Natural killer cell (primary cell): Measurements from ENCODE around the gene RBP5. TPM values are rescaled to one million over a fixed set of nuclear protein-coding genes. Genes with fewer than 3 reads are reported as not detected.
A peak's percentile ranks its signal among the peaks of the same experiment; 100 is the strongest.

Experiments
- ATAC-seq, 3 donors: fragments of 150-1000 bp in 2 of 3; fragments of 200-7000 bp in 1 of 3; cut with Tn5 transposase; 1 replicate in 1 of 3; 2 replicates in 2 of 3; pipeline ENCODE4 v1.10.0; 2021; ENCODE audit warnings: mild to moderate bottlenecking in 2 of 3, moderate library complexity in 2 of 3
- DNase-seq, 2 donors: peaks; one replicate each; pipeline versions ENCODE4 v3.0.0 to v3.0.0-alpha.2; 2013 to 2021; ENCODE audit warnings: mixed read lengths in 1 of 2
- H3K27ac ChIP-seq: one replicate; pipeline ENCODE4 v1.5.1; 2013; ENCODE audit warnings: mild to moderate bottlenecking, low read length
- H3K27me3 ChIP-seq: one replicate; pipeline ENCODE4 v1.6.1; 2013; ENCODE audit warnings: low read length; ENCODE audit not compliant: control insufficient read depth, insufficient read depth
- H3K36me3 ChIP-seq: one replicate; pipeline ENCODE4 v1.6.1; 2013; ENCODE audit warnings: low read length; ENCODE audit not compliant: control insufficient read depth, insufficient read depth
- H3K4me1 ChIP-seq: one replicate; pipeline ENCODE4 v1.6.1; 2013; ENCODE audit warnings: low read length; ENCODE audit not compliant: control insufficient read depth, insufficient read depth
- H3K4me3 ChIP-seq: one replicate; pipeline ENCODE4 v1.5.1; 2013; ENCODE audit warnings: low read length
- H3K9me3 ChIP-seq: one replicate; pipeline ENCODE4 v1.6.1; 2013; ENCODE audit warnings: low read length; ENCODE audit not compliant: control insufficient read depth, insufficient read depth
- H3K27ac Mint-ChIP-seq, 2 donors: one replicate each; pipeline ENCODE4 v1.8.0; 2022; ENCODE audit warnings: mild to moderate bottlenecking in 2 of 2, mixed read lengths in 2 of 2, moderate library complexity in 1 of 2
- H3K27me3 Mint-ChIP-seq, 2 donors: one replicate each; pipeline ENCODE4 v1.8.0; 2022; ENCODE audit warnings: low read depth in 2 of 2, mixed read lengths in 2 of 2
- H3K36me3 Mint-ChIP-seq: one replicate; pipeline ENCODE4 v1.8.0; 2022; ENCODE audit warnings: mixed read lengths
- H3K4me1 Mint-ChIP-seq, 2 donors: one replicate each; pipeline ENCODE4 v1.8.0; 2022; ENCODE audit warnings: mixed read lengths in 2 of 2
- H3K4me3 Mint-ChIP-seq: one replicate; pipeline ENCODE4 v1.8.0; 2022; ENCODE audit warnings: mild to moderate bottlenecking, moderate library complexity, mixed read lengths
- H3K9me3 Mint-ChIP-seq, 2 donors: one replicate each; pipeline ENCODE4 v1.8.0; 2022; ENCODE audit warnings: mixed read lengths in 2 of 2
- WGBS: methylation state at CpG from one replicate; pipeline ENCODE4 v1.1.7; 2013; ENCODE audit warnings: missing lambda C conversion rate; ENCODE audit not compliant: insufficient coverage; 5-methylcytosine and 5-hydroxymethylcytosine counted together
- intact Hi-C: fragments of 100-400 bp; cut with micrococcal nuclease; formaldehyde crosslinking; loops from one replicate; pipeline ENCODE4 v1.14.2; 2022
- total RNA-seq, 4 donors: library from RNA; stranded (reverse); fragments of 120-200 nt in 1 of 4; gene quantifications; one replicate each; pipeline versions ENCODE4 v1.2.3 to v1.2.4, GENCODE V29; 2013 to 2022
- TF ChIP-seq, protein P1 (sequence below): fragments of 200-600 bp; IDR thresholded peaks from one replicate; pipeline ENCODE4 v1.8.0; 2022; ENCODE audit warnings: antibody characterized with exemption

RBP5 gene
- total RNA-seq, 3 donors from 2014 or later (not counting 1 experiment from before 2014, with no cell fraction given) = not detected

DNA sequence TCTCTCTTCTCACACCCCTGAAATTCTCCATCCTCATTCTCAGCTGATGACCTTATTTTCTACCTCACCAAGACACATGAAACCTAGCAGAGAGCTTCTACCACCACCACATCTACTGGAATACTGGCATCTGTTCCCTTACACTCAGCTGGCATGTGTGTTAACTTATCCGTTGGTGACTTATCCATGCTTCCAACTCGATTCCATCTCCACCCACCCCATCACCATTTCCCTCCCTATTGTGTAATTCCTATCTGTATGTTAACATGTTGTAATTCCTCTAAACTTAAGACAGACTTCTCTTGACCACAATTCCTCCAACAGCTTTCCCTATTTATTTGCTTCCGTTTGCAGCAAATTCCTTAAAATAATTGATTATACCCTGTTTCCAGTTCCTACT, 52.8 kb downstream of the RBP5 start:
- 87% methylated on average over 3 of the region's 3 CpGs for WGBS
- Mint-ChIP-seq H3K27me3 (peaks cover 16 to 22% of the 10 kb centered on the region in 2 donors), H3K4me1 (peaks cover 0 to 8% of the 10 kb centered on the region in 2 donors), H3K27ac (peak overlapping the region in 1 of 2 donors; percentile 37), H3K9me3 (no peaks in the 10 kb centered on the region), H3K36me3 (no peaks in the 10 kb centered on the region), H3K4me3 (no peak overlapping the region)
- peak in 1 of 3 donors; percentile 20 for ATAC-seq
- no peaks in the 10 kb centered on the region for H3K9me3 ChIP-seq
- no peak overlapping the region for H3K4me3 ChIP-seq
- no peak overlapping the region for H3K27ac ChIP-seq
- H3K36me3 ChIP-seq = no peaks in the 10 kb centered on the region
- TF ChIP-seq, protein P1, sequence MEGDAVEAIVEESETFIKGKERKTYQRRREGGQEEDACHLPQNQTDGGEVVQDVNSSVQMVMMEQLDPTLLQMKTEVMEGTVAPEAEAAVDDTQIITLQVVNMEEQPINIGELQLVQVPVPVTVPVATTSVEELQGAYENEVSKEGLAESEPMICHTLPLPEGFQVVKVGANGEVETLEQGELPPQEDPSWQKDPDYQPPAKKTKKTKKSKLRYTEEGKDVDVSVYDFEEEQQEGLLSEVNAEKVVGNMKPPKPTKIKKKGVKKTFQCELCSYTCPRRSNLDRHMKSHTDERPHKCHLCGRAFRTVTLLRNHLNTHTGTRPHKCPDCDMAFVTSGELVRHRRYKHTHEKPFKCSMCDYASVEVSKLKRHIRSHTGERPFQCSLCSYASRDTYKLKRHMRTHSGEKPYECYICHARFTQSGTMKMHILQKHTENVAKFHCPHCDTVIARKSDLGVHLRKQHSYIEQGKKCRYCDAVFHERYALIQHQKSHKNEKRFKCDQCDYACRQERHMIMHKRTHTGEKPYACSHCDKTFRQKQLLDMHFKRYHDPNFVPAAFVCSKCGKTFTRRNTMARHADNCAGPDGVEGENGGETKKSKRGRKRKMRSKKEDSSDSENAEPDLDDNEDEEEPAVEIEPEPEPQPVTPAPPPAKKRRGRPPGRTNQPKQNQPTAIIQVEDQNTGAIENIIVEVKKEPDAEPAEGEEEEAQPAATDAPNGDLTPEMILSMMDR = no peak
- H3K4me1 ChIP-seq = no peaks in the 10 kb centered on the region
- no peaks in the 10 kb centered on the region for H3K27me3 ChIP-seq
- DNase-seq = no peak
- intact Hi-C loops = no loop called here

DNA sequence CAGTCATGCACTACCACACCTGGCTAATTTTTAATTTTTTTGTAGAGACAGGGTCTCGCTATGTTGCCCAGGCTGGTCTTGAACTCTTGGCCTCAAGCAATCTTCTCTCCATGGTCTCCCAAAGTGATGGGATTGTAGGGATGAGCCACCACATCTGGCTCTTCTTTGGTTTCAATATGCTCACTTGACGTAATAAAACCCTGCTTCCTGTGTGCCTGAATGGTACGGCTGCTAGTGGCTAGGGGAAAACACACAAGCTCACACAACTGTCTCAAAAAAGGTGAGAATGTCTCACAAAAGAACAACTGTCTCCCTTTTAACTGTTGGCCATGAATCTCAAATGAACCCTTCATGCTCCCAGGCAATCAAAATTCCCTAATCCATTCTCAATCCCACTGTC, 53.2 kb downstream of the RBP5 start:
- H3K27me3 Mint-ChIP-seq = peaks cover 16 to 26% of the 10 kb centered on the region in 2 donors
- Histone ChIP-seq H3K36me3 (no peaks in the 10 kb centered on the region), H3K4me3 (no peak overlapping the region), H3K27me3 (no peaks in the 10 kb centered on the region), H3K9me3 (no peaks in the 10 kb centered on the region), H3K4me1 (no peaks in the 10 kb centered on the region), H3K27ac (no peak overlapping the region)
- intact Hi-C loops = no loop called here
- no peaks in the 10 kb centered on the region for H3K9me3 Mint-ChIP-seq
- DNase-seq (peak in 1 of 2 donors; percentile 15), ATAC-seq (peak; percentile 40 to 71 (median 56))
- H3K4me1 Mint-ChIP-seq = peaks cover 0 to 8% of the 10 kb centered on the region in 2 donors
- WGBS = 56% methylated on average over 3 of the region's 3 CpGs
- no peaks in the 10 kb centered on the region for H3K36me3 Mint-ChIP-seq
- TF ChIP-seq, protein P1 = no peak
- no peak overlapping the region for H3K4me3 Mint-ChIP-seq
- H3K27ac Mint-ChIP-seq = peak overlapping the region in 1 of 2 donors; percentile 37

DNA sequence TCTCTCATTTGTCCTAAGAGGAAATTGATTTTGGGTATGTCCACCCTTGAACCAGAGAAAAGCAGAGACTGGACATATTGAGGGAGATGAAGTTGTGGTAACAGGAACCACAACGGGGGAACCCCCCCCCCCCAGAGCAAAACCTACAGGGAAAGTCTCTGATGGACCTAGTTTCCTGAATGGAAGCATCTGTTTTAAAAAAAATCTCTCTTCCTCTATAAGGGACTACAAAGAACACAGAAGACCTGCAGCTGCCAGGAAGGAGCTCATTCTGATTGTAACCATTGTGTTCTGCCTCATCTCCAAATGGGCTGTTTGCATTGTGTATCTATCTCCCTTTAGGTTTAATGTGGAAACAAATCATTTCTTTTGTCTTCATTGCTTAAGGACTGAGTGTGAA, 54.7 kb downstream of the RBP5 start:
- no peak overlapping the region for H3K4me3 Mint-ChIP-seq
- no CpG with 5 or more reads among the region's 1 CpG for WGBS
- no peak for ATAC-seq

More for the DNA sequence above, 54.7 kb downstream of the RBP5 start:
- intact Hi-C loops = no loop called here
- H3K36me3 ChIP-seq = no peaks in the 10 kb centered on the region
- H3K27ac ChIP-seq = no peak overlapping the region
- H3K4me1 ChIP-seq = no peaks in the 10 kb centered on the region
- H3K27ac Mint-ChIP-seq = no peak overlapping the region
- no peaks in the 10 kb centered on the region for H3K9me3 Mint-ChIP-seq
- peaks cover 16 to 29% of the 10 kb centered on the region in 2 donors for H3K27me3 Mint-ChIP-seq
- H3K4me3 ChIP-seq = no peak overlapping the region
- DNase-seq = no peak
- H3K36me3 Mint-ChIP-seq = no peaks in the 10 kb centered on the region
- H3K4me1 Mint-ChIP-seq = peaks cover 0 to 8% of the 10 kb centered on the region in 2 donors
- no peaks in the 10 kb centered on the region for H3K9me3 ChIP-seq
- TF ChIP-seq, protein P1 = no peak
- no peaks in the 10 kb centered on the region for H3K27me3 ChIP-seq

Other genes with a start within 250 kb of the RBP5 start
- 10 to 100 TPM in 1 of 3 donors, 1 to 10 TPM in 2; 8.1 to 16.8 (median 9.8) TPM for gene LRRC23, start 224.1 kb downstream of the RBP5 start, total RNA-seq
- 10 to 100 TPM; 21.6 to 30.8 (median 23.1) TPM for gene ENO2, start 214.3 kb downstream of the RBP5 start, total RNA-seq
- 10 to 100 TPM; 29.3 to 34.0 (median 31.9) TPM for gene ATN1, start 200.9 kb downstream of the RBP5 start, total RNA-seq
- gene RNU7-1, start 185.1 kb downstream of the RBP5 start, total RNA-seq = not detected
- 100 to 1,000 TPM; 125 to 157 (median 126) TPM for gene C12orf57, start 184.9 kb downstream of the RBP5 start, total RNA-seq
- 100 to 1,000 TPM; 279 to 357 (median 312) TPM for gene PTPN6, start 177.5 kb downstream of the RBP5 start, total RNA-seq
- gene PHB2, start 158.2 kb downstream of the RBP5 start, total RNA-seq = 100 to 1,000 TPM; 123 to 133 (median 127) TPM
- gene EMG1, start 158.0 kb downstream of the RBP5 start, total RNA-seq = 10 to 100 TPM; 22.1 to 30.4 (median 23.3) TPM
- gene LPCAT3, start 110.4 kb downstream of the RBP5 start, total RNA-seq = 10 to 100 TPM; 45.6 to 54.3 (median 45.6) TPM
- 1 to 10 TPM; 1.6 to 1.9 (median 1.9) TPM for gene C1S, start 68.2 kb downstream of the RBP5 start, total RNA-seq
- gene C1R, start 36.4 kb downstream of the RBP5 start, total RNA-seq = 1 to 10 TPM; 6.4 to 7.8 (median 6.6) TPM
- 10 to 100 TPM; 29.1 to 35.5 (median 31.0) TPM for gene C1RL, start 19.7 kb downstream of the RBP5 start, total RNA-seq
- gene CLSTN3, start 1.5 kb upstream of the RBP5 start, total RNA-seq = 10 to 100 TPM; 59.7 to 95.5 (median 61.0) TPM
- gene PEX5, start 60.8 kb upstream of the RBP5 start, total RNA-seq = 10 to 100 TPM; 20.3 to 23.3 (median 22.0) TPM
- not detected for gene ACSM4, start 175.2 kb upstream of the RBP5 start, total RNA-seq